ENCODE measurements around the gene SLC38A5.

DNA sequence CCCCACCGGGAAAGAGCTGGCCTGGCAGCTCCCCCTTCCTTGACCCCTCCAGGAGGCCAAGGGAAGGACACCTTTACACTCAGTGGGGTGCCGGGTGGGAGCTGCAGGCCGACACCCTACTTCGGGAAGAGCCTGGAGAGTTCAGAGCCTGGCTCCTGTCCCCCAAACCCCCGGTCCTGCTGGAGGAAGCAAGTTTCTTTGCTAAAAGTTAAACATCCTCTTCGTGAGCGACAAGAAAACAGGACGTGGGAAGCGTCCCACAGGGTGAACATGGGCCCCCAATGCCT lies 3.6 kb upstream of the SLC38A5 start:
- TF ChIP-seq REST (IDR thresholded peaks at IDR 0.05; ENCODE audit: insufficient replicate concordance, low read depth) (no peak), CTCF (IDR thresholded peaks at IDR 0.05; ENCODE audit: insufficient read depth, low read length) (no peak), GABPA (IDR thresholded peaks at IDR 0.05; ENCODE audit: low read depth) (no peak), POLR2AphosphoS5 (IDR thresholded peaks at IDR 0.05; ENCODE audit: low read depth) (no peak), SPI1 (IDR thresholded peaks at IDR 0.05; ENCODE audit: borderline replicate concordance, low read depth) (no peak)
